HepG2 (cell line): ENCODE measurements around the gene EPB41L5. TPM values are rescaled to one million over a fixed set of nuclear protein-coding genes. Genes with fewer than 3 reads are reported as not detected.

Experiments
- CENPT ChIP-seq: sonication (generic); formaldehyde crosslinking; IDR thresholded peaks from 2 replicates; pipeline ENCODE4 v1.8.0; 2022; ENCODE audit warnings: low read depth, mild to moderate bottlenecking, moderate library complexity, missing genetic modification reagents
- GMEB1 ChIP-seq: sonication (generic); formaldehyde crosslinking; IDR thresholded peaks from 2 replicates; pipeline ENCODE4 v1.5.1; 2020; ENCODE audit warnings: missing genetic modification reagents, mild to moderate bottlenecking, borderline replicate concordance
- MYC ChIP-seq: sonication (generic); formaldehyde crosslinking; IDR thresholded peaks from 2 replicates; pipeline ENCODE4 v1.9.0; 2021; ENCODE audit warnings: missing genetic modification reagents, borderline replicate concordance
- NFKB2 ChIP-seq: sonication (generic); formaldehyde crosslinking; IDR thresholded peaks from 2 replicates; pipeline ENCODE4 v1.4.0; 2020; ENCODE audit warnings: missing genetic modification reagents, borderline replicate concordance
- NR2F6 ChIP-seq, 2 experiments: IDR thresholded peaks; 2 replicates each; pipeline ENCODE4 v1.6.1; 2016; ENCODE audit warnings: antibody characterized with exemption in 1 of 2, mild to moderate bottlenecking in 1 of 2
- PHF5A ChIP-seq: IDR thresholded peaks from one replicate; pipeline ENCODE4 v1.6.1; 2018; ENCODE audit warnings: low read depth, missing genetic modification reagents; ENCODE audit not compliant: unreplicated experiment
- RAD21 ChIP-seq: fragments of 450-650 bp; formaldehyde crosslinking; IDR thresholded peaks from 2 replicates; pipeline ENCODE4 v1.5.0; 2020; ENCODE audit warnings: mild to moderate bottlenecking
- SALL1 ChIP-seq: sonication (generic); formaldehyde crosslinking; IDR thresholded peaks from 2 replicates; pipeline ENCODE4 v1.8.0; 2022; ENCODE audit warnings: mild to moderate bottlenecking, missing genetic modification reagents
- TGIF2 ChIP-seq: IDR thresholded peaks from 2 replicates; pipeline ENCODE4 v1.6.1; 2016; ENCODE audit warnings: control low read depth, missing compliant biosample characterization
- ZFX ChIP-seq: sonication (generic); formaldehyde crosslinking; IDR thresholded peaks from 2 replicates; pipeline ENCODE4 v1.4.0; 2020; ENCODE audit warnings: mild to moderate bottlenecking, low read depth, missing genetic modification reagents, moderate library complexity
- ZNF687 ChIP-seq: sonication (generic); formaldehyde crosslinking; IDR thresholded peaks from 2 replicates; pipeline ENCODE4 v1.5.1; 2020; ENCODE audit warnings: mild to moderate bottlenecking, missing genetic modification reagents, moderate library complexity
- ZNF7 ChIP-seq: IDR thresholded peaks from 2 replicates; pipeline ENCODE4 v1.6.1; 2016; ENCODE audit warnings: missing biosample characterization, missing genetic modification reagents
- ZSCAN22 ChIP-seq: sonication (generic); formaldehyde crosslinking; IDR thresholded peaks from 2 replicates; pipeline ENCODE4 v1.4.0; 2020; ENCODE audit warnings: mild to moderate bottlenecking, missing genetic modification reagents
- polyA plus RNA-seq, 8 experiments: library from polyadenylated mRNA; depleted of rRNA in 3 of 8; stranded (reverse) in 7 of 8; unstranded in 1 of 8; fragments of >200 nt; fragmentation: Illumina TruSeq in 4 of 8; extraction: Trizol in 4 of 8; gene quantifications; 2 replicates each; pipeline versions ENCODE4 v1.2.1 to v1.2.3, GENCODE V29; 2011 to 2016; ENCODE audit warnings: low read depth in 4 of 8, missing spikeins in 1 of 8, mixed read lengths in 1 of 8; ENCODE audit not compliant: insufficient read depth in 1 of 8
- total RNA-seq, 5 experiments: library from RNA; depleted of rRNA; stranded (reverse); fragments of >200 nt; fragmentation: Illumina TruSeq; extraction: Trizol; gene quantifications; 2 replicates each; pipeline ENCODE4 v1.2.3, GENCODE V29; 2016; ENCODE audit warnings: low read depth in 1 of 5
- TF ChIP-seq, protein P1 (sequence below): sonication (generic); formaldehyde crosslinking; IDR thresholded peaks from 2 replicates; pipeline ENCODE4 v1.9.0; 2021; ENCODE audit warnings: missing genetic modification reagents, borderline replicate concordance
- TF ChIP-seq, protein P2 (sequence below), 2 experiments: sonication (generic) in 1 of 2; formaldehyde crosslinking in 1 of 2; IDR thresholded peaks; 2 replicates each; pipeline versions ENCODE4 v1.4.0 to v1.6.1; 2018 to 2020; ENCODE audit warnings: missing genetic modification reagents in 2 of 2, borderline replicate concordance in 1 of 2, low read depth in 1 of 2, mild to moderate bottlenecking in 1 of 2, missing biosample characterization in 1 of 2
- TF ChIP-seq, protein P3 (sequence below): sonication (generic); formaldehyde crosslinking; IDR thresholded peaks from 2 replicates; pipeline ENCODE4 v1.5.0; 2020; ENCODE audit warnings: mild to moderate bottlenecking, missing genetic modification reagents, moderate library complexity

EPB41L5 gene
- total and polyA plus RNA-seq, 2 of the 13 experiments (the other 11 are each of a cell fraction or from before 2014, with no cell fraction given) = 40.5 to 47.5 TPM

DNA sequence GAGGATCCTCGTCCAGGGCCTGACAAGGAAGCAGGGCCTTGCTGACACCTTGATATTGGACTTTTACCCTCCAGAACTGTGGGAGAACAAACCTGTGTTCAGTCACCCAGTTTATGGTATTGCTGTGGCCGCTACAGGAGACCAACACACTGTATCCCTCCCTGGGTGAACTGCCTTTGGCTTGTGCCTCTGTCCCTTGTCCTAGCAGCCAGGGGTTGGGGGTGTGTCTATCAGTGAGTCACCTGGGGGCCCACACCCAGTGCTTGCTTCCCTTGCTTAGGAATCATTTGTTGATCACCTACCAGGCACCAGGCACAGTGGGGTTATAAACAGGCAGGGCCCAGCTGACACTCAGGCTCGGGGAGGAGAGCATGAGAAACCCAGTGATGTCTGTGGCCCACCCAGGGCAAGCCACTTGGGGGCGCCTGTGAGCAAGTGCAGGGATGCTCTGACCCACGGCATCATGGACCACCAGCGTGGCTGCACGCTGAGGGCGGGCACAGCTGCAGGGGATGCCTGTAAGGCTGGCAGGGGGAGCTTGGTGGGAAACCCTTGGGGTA, 193.2 kb downstream of the EPB41L5 start (continued):
- TF ChIP-seq GMEB1 (CRISPR knock-in tag) (no peak), NR2F6 (IDR thresholded peaks at IDR 0.05) (no peak), NR2F6 (CRISPR knock-in tag; IDR thresholded peaks at IDR 0.05) (peak; percentile 20; the same call in 1 of the 2 replicates), PHF5A (CRISPR knock-in tag) (no peak), ZNF7 (no peak), ZFX (CRISPR knock-in tag) (peak; percentile 22; the same call in 1 of the 2 replicates), SALL1 (CRISPR knock-in tag) (peak; percentile 35; the same call in 1 of the 2 replicates), ZSCAN22 (CRISPR knock-in tag) (no peak), RAD21 (CRISPR knock-in tag) (peak; percentile 31; the same call in 1 of the 2 replicates), CENPT (CRISPR knock-in tag) (no peak), MYC (CRISPR knock-in tag) (peak; percentile 19; the same call in 1 of the 2 replicates), TGIF2 (CRISPR knock-in tag) (no peak), ZNF687 (CRISPR knock-in tag) (peak; percentile 54), NFKB2 (0 out of 2 replicates have a peak, but pooled peaks have one; percentile 30)
- TF ChIP-seq, protein P1, sequence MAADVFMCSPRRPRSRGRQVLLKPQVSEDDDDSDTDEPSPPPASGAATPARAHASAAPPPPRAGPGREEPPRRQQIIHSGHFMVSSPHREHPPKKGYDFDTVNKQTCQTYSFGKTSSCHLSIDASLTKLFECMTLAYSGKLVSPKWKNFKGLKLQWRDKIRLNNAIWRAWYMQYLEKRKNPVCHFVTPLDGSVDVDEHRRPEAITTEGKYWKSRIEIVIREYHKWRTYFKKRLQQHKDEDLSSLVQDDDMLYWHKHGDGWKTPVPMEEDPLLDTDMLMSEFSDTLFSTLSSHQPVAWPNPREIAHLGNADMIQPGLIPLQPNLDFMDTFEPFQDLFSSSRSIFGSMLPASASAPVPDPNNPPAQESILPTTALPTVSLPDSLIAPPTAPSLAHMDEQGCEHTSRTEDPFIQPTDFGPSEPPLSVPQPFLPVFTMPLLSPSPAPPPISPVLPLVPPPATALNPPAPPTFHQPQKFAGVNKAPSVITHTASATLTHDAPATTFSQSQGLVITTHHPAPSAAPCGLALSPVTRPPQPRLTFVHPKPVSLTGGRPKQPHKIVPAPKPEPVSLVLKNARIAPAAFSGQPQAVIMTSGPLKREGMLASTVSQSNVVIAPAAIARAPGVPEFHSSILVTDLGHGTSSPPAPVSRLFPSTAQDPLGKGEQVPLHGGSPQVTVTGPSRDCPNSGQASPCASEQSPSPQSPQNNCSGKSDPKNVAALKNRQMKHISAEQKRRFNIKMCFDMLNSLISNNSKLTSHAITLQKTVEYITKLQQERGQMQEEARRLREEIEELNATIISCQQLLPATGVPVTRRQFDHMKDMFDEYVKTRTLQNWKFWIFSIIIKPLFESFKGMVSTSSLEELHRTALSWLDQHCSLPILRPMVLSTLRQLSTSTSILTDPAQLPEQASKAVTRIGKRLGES (CRISPR knock-in tag) = no peak
- TF ChIP-seq, protein P2, sequence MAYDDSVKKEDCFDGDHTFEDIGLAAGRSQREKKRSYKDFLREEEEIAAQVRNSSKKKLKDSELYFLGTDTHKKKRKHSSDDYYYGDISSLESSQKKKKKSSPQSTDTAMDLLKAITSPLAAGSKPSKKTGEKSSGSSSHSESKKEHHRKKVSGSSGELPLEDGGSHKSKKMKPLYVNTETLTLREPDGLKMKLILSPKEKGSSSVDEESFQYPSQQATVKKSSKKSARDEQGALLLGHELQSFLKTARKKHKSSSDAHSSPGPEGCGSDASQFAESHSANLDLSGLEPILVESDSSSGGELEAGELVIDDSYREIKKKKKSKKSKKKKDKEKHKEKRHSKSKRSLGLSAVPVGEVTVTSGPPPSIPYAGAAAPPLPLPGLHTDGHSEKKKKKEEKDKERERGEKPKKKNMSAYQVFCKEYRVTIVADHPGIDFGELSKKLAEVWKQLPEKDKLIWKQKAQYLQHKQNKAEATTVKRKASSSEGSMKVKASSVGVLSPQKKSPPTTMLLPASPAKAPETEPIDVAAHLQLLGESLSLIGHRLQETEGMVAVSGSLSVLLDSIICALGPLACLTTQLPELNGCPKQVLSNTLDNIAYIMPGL (CRISPR knock-in tag; IDR thresholded peaks at IDR 0.05; ENCODE audit: borderline replicate concordance in 1 of 2, low read depth in 1 of 2) = peak in 1 of 2 experiments; percentile 40; a peak in 1 of 4 replicates
- TF ChIP-seq, protein P3, sequence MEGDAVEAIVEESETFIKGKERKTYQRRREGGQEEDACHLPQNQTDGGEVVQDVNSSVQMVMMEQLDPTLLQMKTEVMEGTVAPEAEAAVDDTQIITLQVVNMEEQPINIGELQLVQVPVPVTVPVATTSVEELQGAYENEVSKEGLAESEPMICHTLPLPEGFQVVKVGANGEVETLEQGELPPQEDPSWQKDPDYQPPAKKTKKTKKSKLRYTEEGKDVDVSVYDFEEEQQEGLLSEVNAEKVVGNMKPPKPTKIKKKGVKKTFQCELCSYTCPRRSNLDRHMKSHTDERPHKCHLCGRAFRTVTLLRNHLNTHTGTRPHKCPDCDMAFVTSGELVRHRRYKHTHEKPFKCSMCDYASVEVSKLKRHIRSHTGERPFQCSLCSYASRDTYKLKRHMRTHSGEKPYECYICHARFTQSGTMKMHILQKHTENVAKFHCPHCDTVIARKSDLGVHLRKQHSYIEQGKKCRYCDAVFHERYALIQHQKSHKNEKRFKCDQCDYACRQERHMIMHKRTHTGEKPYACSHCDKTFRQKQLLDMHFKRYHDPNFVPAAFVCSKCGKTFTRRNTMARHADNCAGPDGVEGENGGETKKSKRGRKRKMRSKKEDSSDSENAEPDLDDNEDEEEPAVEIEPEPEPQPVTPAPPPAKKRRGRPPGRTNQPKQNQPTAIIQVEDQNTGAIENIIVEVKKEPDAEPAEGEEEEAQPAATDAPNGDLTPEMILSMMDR (CRISPR knock-in tag) = peak; percentile 86
